Liver (tissue), 9 donors: ENCODE results near the gene THAP7. TPM values are rescaled to one million over a fixed set of nuclear protein-coding genes. Genes with fewer than 3 reads are reported as not detected.

ENCODE experiments used
- DNase-seq: peaks from one replicate; pipeline ENCODE4 v3.0.0-alpha.2; 2017; ENCODE audit warnings: low spot score
- H3K27ac ChIP-seq, 2 donors: one replicate each; pipeline ENCODE4 v1.7.0; 2013; ENCODE audit warnings: inconsistent platforms in 2 of 2, low read length in 2 of 2, control low read depth in 1 of 2, low read depth in 1 of 2, mild to moderate bottlenecking in 1 of 2
- H3K27me3 ChIP-seq, 4 donors: one replicate each; pipeline versions ENCODE4 v1.6.1 to v1.7.0; 2013; ENCODE audit warnings: low read length in 3 of 4, inconsistent platforms in 1 of 4, mild to moderate bottlenecking in 1 of 4, moderate library complexity in 1 of 4; ENCODE audit not compliant: control insufficient read depth in 4 of 4, insufficient read depth in 4 of 4
- H3K36me3 ChIP-seq, 4 donors: one replicate each; pipeline versions ENCODE4 v1.6.1 to v1.7.0; 2013; ENCODE audit warnings: low read length in 3 of 4, mild to moderate bottlenecking in 3 of 4, low read depth in 1 of 4, moderate library complexity in 1 of 4; ENCODE audit not compliant: control insufficient read depth in 4 of 4, insufficient read depth in 3 of 4
- H3K4me1 ChIP-seq, 4 donors: one replicate each; pipeline versions ENCODE4 v1.6.1 to v1.7.0; 2013; ENCODE audit warnings: low read length in 3 of 4, mild to moderate bottlenecking in 3 of 4, moderate library complexity in 1 of 4; ENCODE audit not compliant: control insufficient read depth in 4 of 4, insufficient read depth in 4 of 4
- H3K4me3 ChIP-seq, 3 donors: one replicate each; pipeline versions ENCODE4 v1.6.1 to v1.7.0; 2013; ENCODE audit warnings: low read length in 3 of 3, control low read depth in 1 of 3, low read depth in 1 of 3, mild to moderate bottlenecking in 1 of 3
- H3K9ac ChIP-seq, 2 donors: one replicate each; pipeline ENCODE4 v1.7.0; 2013; ENCODE audit warnings: low read length in 2 of 2, mild to moderate bottlenecking in 2 of 2, moderate library complexity in 2 of 2, control low read depth in 1 of 2, low read depth in 1 of 2
- H3K9me3 ChIP-seq, 4 donors: one replicate each; pipeline versions ENCODE4 v1.6.1 to v1.7.0; 2013; ENCODE audit warnings: low read length in 3 of 4; ENCODE audit not compliant: control insufficient read depth in 4 of 4
- EGR1 ChIP-seq, 2 donors: IDR thresholded peaks; 2 replicates each; pipeline ENCODE4 v1.6.1; 2016 to 2018; ENCODE audit warnings: antibody characterized with exemption in 2 of 2, low read depth in 2 of 2
- FOXA1 ChIP-seq: IDR thresholded peaks from 2 replicates; pipeline ENCODE4 v1.6.1; 2016; ENCODE audit warnings: antibody characterized with exemption
- FOXA2 ChIP-seq: IDR thresholded peaks from 2 replicates; pipeline ENCODE4 v1.6.1; 2016; ENCODE audit warnings: antibody characterized with exemption
- GABPA ChIP-seq, 2 donors: IDR thresholded peaks in 1 of 2; conservative IDR thresholded peaks in 1 of 2; 2 replicates each; pipeline ENCODE4 v1.6.1; 2016; ENCODE audit warnings: antibody characterized with exemption in 2 of 2, mild to moderate bottlenecking in 1 of 2, moderate library complexity in 1 of 2
- HNF4A ChIP-seq, 2 donors: conservative IDR thresholded peaks; 2 replicates each; pipeline ENCODE4 v1.6.1; 2016; ENCODE audit warnings: antibody characterized with exemption in 2 of 2, mild to moderate bottlenecking in 2 of 2
- HNF4G ChIP-seq: IDR thresholded peaks from 2 replicates; pipeline ENCODE4 v1.6.1; 2016; ENCODE audit warnings: antibody characterized with exemption
- JUND ChIP-seq, 2 donors: IDR thresholded peaks; 2 replicates each; pipeline ENCODE4 v1.6.1; 2016; ENCODE audit warnings: antibody characterized with exemption in 2 of 2
- NR2F2 ChIP-seq: IDR thresholded peaks from 2 replicates; pipeline ENCODE4 v1.6.1; 2016; ENCODE audit warnings: antibody characterized with exemption
- RXRA ChIP-seq, 2 donors: IDR thresholded peaks; 2 replicates each; pipeline ENCODE4 v1.6.1; 2017 to 2018; ENCODE audit warnings: antibody characterized with exemption in 2 of 2, mild to moderate bottlenecking in 1 of 2
- SP1 ChIP-seq: IDR thresholded peaks from 2 replicates; pipeline ENCODE4 v1.6.1; 2018; ENCODE audit warnings: antibody characterized with exemption, mild to moderate bottlenecking
- TAF1 ChIP-seq: conservative IDR thresholded peaks from 2 replicates; pipeline ENCODE4 v1.6.1; 2016; ENCODE audit warnings: antibody characterized with exemption, mild to moderate bottlenecking
- YY1 ChIP-seq: IDR thresholded peaks from 2 replicates; pipeline ENCODE4 v1.6.1; 2016; ENCODE audit warnings: antibody characterized with exemption, mild to moderate bottlenecking
- WGBS: extraction: QIAGEN DNeasy Blood & Tissue Kit; methylation state at CpG from one replicate; pipeline ENCODE4 v1.1.7; 2013; 5-methylcytosine and 5-hydroxymethylcytosine counted together
- polyA plus RNA-seq, 2 donors: library from polyadenylated mRNA; stranded (reverse) in 1 of 2; unstranded in 1 of 2; fragments of 200-250 nt in 1 of 2; fragments of >200 nt in 1 of 2; fragmentation: Nextera tagmentation in 1 of 2; extraction: Ambion mirVana in 1 of 2; gene quantifications; one replicate each; pipeline versions ENCODE4 v1.2.1 to v1.2.3, GENCODE V29; 2013 to 2015
- total RNA-seq, 2 donors: library from RNA; depleted of rRNA; stranded (reverse); fragments of >200 nt; gene quantifications; one replicate each; pipeline ENCODE4 v1.2.3, GENCODE V29; 2014
- TF ChIP-seq, protein P1 (sequence below): IDR thresholded peaks from 2 replicates; pipeline ENCODE4 v1.6.1; 2016; ENCODE audit warnings: antibody characterized with exemption, mild to moderate bottlenecking
- TF ChIP-seq, protein P2 (sequence below): IDR thresholded peaks from 2 replicates; pipeline ENCODE4 v1.6.1; 2016; ENCODE audit warnings: antibody characterized with exemption
- TF ChIP-seq, protein P3 (sequence below): fragments of 150-350 bp; IDR thresholded peaks from 2 replicates; pipeline ENCODE4 v1.5.1; 2017; ENCODE audit warnings: improper control_type of control experiment, low read depth, low read length; ENCODE audit not compliant: missing input control
- TF ChIP-seq, protein P4 (sequence below): IDR thresholded peaks from 2 replicates; pipeline ENCODE4 v1.6.1; 2016; ENCODE audit warnings: antibody characterized with exemption
- TF ChIP-seq, protein P5 (sequence below): IDR thresholded peaks from 2 replicates; pipeline ENCODE4 v1.6.1; 2016; ENCODE audit warnings: antibody characterized with exemption
- donor health status: healthy.
- donor health status: healthy.
- donor health status: healthy.
- donor health status: healthy.
- donor health status: healthy.

Gene THAP7
- total and polyA plus RNA-seq, 4 donors = 10.4 to 21.9 (median 19.4) TPM

DNA sequence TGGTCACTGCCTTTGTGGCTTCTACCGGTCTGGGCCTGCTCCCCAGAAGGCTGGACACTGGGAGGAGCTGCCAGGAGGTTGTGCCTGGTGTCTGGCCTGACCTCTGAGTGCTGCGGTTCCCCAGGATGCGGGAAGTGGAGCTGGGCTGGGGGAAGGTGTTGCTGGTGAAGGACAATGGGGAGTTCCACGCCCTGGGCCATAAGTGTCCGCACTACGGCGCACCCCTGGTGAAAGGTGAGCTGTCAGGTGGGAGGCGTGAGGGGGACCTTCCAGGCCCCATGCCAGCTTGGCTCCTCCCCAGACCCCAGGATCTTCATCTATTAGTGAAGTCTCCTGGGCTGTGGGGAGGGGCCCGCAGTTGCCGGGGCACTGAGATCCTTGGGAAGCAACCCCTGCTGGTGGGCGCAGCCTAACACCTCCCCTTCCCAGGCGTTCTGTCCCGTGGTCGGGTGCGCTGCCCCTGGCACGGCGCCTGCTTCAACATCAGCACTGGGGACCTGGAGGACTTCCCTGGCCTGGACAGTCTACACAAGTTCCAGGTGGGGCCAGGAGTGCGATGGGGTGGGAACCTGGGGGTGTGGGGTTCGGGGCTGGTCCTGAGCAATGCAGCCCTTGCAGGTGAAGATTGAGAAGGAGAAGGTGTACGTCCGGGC is 28.2 kb downstream of the THAP7 start:
- WGBS = 73% methylated on average over 21 of the region's 21 CpGs
- H3K4me3 ChIP-seq = no peak overlapping the region
- H3K36me3 ChIP-seq = no peaks in the 10 kb centered on the region
- no peak overlapping the region for H3K27ac ChIP-seq
- H3K4me1 ChIP-seq = peaks cover 0 to 1% (median 0%) of the 10 kb centered on the region in 4 donors
- no peaks in the 10 kb centered on the region for H3K27me3 ChIP-seq
- no peak overlapping the region for H3K9ac ChIP-seq
- no peak for TF ChIP-seq TAF1
- TF ChIP-seq HNF4G = no peak
- no peak for TF ChIP-seq FOXA1
- no peak for TF ChIP-seq EGR1 (IDR thresholded peaks at IDR 0.05; ENCODE audit: low read depth in 2 of 2)
- TF ChIP-seq, protein P1, sequence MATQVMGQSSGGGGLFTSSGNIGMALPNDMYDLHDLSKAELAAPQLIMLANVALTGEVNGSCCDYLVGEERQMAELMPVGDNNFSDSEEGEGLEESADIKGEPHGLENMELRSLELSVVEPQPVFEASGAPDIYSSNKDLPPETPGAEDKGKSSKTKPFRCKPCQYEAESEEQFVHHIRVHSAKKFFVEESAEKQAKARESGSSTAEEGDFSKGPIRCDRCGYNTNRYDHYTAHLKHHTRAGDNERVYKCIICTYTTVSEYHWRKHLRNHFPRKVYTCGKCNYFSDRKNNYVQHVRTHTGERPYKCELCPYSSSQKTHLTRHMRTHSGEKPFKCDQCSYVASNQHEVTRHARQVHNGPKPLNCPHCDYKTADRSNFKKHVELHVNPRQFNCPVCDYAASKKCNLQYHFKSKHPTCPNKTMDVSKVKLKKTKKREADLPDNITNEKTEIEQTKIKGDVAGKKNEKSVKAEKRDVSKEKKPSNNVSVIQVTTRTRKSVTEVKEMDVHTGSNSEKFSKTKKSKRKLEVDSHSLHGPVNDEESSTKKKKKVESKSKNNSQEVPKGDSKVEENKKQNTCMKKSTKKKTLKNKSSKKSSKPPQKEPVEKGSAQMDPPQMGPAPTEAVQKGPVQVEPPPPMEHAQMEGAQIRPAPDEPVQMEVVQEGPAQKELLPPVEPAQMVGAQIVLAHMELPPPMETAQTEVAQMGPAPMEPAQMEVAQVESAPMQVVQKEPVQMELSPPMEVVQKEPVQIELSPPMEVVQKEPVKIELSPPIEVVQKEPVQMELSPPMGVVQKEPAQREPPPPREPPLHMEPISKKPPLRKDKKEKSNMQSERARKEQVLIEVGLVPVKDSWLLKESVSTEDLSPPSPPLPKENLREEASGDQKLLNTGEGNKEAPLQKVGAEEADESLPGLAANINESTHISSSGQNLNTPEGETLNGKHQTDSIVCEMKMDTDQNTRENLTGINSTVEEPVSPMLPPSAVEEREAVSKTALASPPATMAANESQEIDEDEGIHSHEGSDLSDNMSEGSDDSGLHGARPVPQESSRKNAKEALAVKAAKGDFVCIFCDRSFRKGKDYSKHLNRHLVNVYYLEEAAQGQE = no peak
- no peak for TF ChIP-seq JUND (IDR thresholded peaks at IDR 0.05)
- TF ChIP-seq HNF4A (conservative IDR thresholded peaks at IDR 0.05) = no peak
- no peak for TF ChIP-seq FOXA2
- no peak for TF ChIP-seq GABPA (IDR thresholded peaks at IDR 0.05 in 1 of 2, conservative IDR thresholded peaks at IDR 0.05 in 1 of 2)
- TF ChIP-seq, protein P2, sequence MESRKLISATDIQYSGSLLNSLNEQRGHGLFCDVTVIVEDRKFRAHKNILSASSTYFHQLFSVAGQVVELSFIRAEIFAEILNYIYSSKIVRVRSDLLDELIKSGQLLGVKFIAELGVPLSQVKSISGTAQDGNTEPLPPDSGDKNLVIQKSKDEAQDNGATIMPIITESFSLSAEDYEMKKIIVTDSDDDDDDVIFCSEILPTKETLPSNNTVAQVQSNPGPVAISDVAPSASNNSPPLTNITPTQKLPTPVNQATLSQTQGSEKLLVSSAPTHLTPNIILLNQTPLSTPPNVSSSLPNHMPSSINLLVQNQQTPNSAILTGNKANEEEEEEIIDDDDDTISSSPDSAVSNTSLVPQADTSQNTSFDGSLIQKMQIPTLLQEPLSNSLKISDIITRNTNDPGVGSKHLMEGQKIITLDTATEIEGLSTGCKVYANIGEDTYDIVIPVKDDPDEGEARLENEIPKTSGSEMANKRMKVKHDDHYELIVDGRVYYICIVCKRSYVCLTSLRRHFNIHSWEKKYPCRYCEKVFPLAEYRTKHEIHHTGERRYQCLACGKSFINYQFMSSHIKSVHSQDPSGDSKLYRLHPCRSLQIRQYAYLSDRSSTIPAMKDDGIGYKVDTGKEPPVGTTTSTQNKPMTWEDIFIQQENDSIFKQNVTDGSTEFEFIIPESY = no peak
- no peak for TF ChIP-seq RXRA (IDR thresholded peaks at IDR 0.05)
- TF ChIP-seq, protein P3, sequence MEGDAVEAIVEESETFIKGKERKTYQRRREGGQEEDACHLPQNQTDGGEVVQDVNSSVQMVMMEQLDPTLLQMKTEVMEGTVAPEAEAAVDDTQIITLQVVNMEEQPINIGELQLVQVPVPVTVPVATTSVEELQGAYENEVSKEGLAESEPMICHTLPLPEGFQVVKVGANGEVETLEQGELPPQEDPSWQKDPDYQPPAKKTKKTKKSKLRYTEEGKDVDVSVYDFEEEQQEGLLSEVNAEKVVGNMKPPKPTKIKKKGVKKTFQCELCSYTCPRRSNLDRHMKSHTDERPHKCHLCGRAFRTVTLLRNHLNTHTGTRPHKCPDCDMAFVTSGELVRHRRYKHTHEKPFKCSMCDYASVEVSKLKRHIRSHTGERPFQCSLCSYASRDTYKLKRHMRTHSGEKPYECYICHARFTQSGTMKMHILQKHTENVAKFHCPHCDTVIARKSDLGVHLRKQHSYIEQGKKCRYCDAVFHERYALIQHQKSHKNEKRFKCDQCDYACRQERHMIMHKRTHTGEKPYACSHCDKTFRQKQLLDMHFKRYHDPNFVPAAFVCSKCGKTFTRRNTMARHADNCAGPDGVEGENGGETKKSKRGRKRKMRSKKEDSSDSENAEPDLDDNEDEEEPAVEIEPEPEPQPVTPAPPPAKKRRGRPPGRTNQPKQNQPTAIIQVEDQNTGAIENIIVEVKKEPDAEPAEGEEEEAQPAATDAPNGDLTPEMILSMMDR = no peak
- TF ChIP-seq, protein P4, sequence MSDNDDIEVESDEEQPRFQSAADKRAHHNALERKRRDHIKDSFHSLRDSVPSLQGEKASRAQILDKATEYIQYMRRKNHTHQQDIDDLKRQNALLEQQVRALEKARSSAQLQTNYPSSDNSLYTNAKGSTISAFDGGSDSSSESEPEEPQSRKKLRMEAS = no peak
- no peak for TF ChIP-seq NR2F2
- TF ChIP-seq SP1 = no peak
- TF ChIP-seq, protein P5, sequence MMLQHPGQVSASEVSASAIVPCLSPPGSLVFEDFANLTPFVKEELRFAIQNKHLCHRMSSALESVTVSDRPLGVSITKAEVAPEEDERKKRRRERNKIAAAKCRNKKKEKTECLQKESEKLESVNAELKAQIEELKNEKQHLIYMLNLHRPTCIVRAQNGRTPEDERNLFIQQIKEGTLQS = no peak
- TF ChIP-seq YY1 = no peak
- H3K9me3 ChIP-seq = no peaks in the 10 kb centered on the region
- no peak for DNase-seq
